ENCODE data around the gene PPP3R2. TPM values are rescaled to one million over a fixed set of nuclear protein-coding genes. Genes with fewer than 3 reads are reported as not detected.
"Not testable (repeated sequence)": the region's sequence is repeated elsewhere in the genome, so short reads cannot be mapped to it uniquely, and the experiment has no call there.

Gene PPP3R2
- total RNA-seq, 1 donor from 2014 or later = not detected

GRCh38 chr9:101590901-101591300 is 3.9 kb downstream of the PPP3R2 start:
- H3K4me1 Mint-ChIP-seq (ENCODE audit: low read depth, unreplicated experiment) = peaks cover 3% of the 10 kb centered on the region

DNA sequence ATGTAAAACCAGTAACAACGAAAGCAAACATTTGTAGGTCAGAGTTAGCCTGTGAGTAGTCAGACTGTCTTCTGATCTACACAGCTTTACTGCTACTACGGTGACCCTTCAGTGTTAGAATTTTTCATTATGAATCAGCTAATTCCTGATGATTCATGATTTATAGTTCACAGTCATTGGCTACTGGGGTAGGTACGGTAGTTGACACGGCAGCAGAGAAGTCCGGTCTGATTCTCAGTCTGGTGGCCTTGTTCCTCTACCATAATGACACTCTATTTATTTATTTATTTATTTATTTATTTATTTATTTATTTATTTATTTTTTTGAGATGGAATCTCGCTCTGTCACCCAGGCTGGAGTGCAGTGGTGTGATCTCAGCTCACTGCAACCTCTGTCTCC is 4.7 kb downstream of the PPP3R2 start:
- not testable (repeated sequence) for H2AFZ ChIP-seq (ENCODE audit: low read depth, low read length); H3K4me3 ChIP-seq (ENCODE audit: insufficient read depth, low read depth, low read length); FAIRE-seq; H3K79me2 ChIP-seq (ENCODE audit: insufficient read depth, low read length); H3K4me3 Mint-ChIP-seq (ENCODE audit: unreplicated experiment); H3K27ac ChIP-seq (ENCODE audit: low read depth, low read length); H3K36me3 ChIP-seq (ENCODE audit: insufficient read depth, low read length); H3K9ac ChIP-seq (ENCODE audit: low read length); H3K4me1 ChIP-seq (ENCODE audit: insufficient read depth, low read length); H3K36me3 Mint-ChIP-seq (ENCODE audit: low read depth, unreplicated experiment); H3K4me2 ChIP-seq (ENCODE audit: low read length); H3K4me1 Mint-ChIP-seq (ENCODE audit: low read depth, unreplicated experiment); H3K9me3 ChIP-seq (ENCODE audit: insufficient read depth, low read depth, low read length); H3K27me3 Mint-ChIP-seq (ENCODE audit: low read depth, unreplicated experiment); H4K20me1 ChIP-seq (ENCODE audit: insufficient read depth, low read length); H3K27me3 ChIP-seq (ENCODE audit: insufficient read depth, low read length); H3K27ac Mint-ChIP-seq (ENCODE audit: unreplicated experiment); H3K9me3 Mint-ChIP-seq (ENCODE audit: unreplicated experiment)
- peak; percentile 58 for DNase-seq (ENCODE audit: low read depth)

More at GRCh38 chr9:101590901-101591300, 3.9 kb downstream of the PPP3R2 start:
- Histone ChIP-seq H3K4me1 (ENCODE audit: insufficient read depth, low read length) (no peaks in the 10 kb centered on the region), H3K27me3 (ENCODE audit: insufficient read depth, low read length) (no peaks in the 10 kb centered on the region), H3K27ac (ENCODE audit: low read depth, low read length) (no peak overlapping the region), H4K20me1 (ENCODE audit: insufficient read depth, low read length) (no peaks in the 10 kb centered on the region), H3K4me3 (ENCODE audit: insufficient read depth, low read depth, low read length) (no peak overlapping the region), H3K36me3 (ENCODE audit: insufficient read depth, low read length) (no peaks in the 10 kb centered on the region), H3K79me2 (ENCODE audit: insufficient read depth, low read length) (no peaks in the 10 kb centered on the region), H2AFZ (ENCODE audit: low read depth, low read length) (no peak overlapping the region), H3K9me3 (ENCODE audit: insufficient read depth, low read depth, low read length) (no peaks in the 10 kb centered on the region), H3K4me2 (ENCODE audit: low read length) (no peak overlapping the region), H3K9ac (ENCODE audit: low read length) (no peak overlapping the region)
- no peaks in the 10 kb centered on the region for H3K27me3 Mint-ChIP-seq (ENCODE audit: low read depth, unreplicated experiment)
- H3K9me3 Mint-ChIP-seq (ENCODE audit: unreplicated experiment) = no peaks in the 10 kb centered on the region
- H3K4me3 Mint-ChIP-seq (ENCODE audit: unreplicated experiment) = no peak overlapping the region
- DNase-seq (ENCODE audit: low read depth) (no peak), FAIRE-seq (no peak)
- no peak overlapping the region for H3K27ac Mint-ChIP-seq (ENCODE audit: unreplicated experiment)
- no peaks in the 10 kb centered on the region for H3K36me3 Mint-ChIP-seq (ENCODE audit: low read depth, unreplicated experiment)
- TF ChIP-seq, protein P1, sequence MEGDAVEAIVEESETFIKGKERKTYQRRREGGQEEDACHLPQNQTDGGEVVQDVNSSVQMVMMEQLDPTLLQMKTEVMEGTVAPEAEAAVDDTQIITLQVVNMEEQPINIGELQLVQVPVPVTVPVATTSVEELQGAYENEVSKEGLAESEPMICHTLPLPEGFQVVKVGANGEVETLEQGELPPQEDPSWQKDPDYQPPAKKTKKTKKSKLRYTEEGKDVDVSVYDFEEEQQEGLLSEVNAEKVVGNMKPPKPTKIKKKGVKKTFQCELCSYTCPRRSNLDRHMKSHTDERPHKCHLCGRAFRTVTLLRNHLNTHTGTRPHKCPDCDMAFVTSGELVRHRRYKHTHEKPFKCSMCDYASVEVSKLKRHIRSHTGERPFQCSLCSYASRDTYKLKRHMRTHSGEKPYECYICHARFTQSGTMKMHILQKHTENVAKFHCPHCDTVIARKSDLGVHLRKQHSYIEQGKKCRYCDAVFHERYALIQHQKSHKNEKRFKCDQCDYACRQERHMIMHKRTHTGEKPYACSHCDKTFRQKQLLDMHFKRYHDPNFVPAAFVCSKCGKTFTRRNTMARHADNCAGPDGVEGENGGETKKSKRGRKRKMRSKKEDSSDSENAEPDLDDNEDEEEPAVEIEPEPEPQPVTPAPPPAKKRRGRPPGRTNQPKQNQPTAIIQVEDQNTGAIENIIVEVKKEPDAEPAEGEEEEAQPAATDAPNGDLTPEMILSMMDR (IDR thresholded peaks at IDR 0.05; ENCODE audit: insufficient read depth, low read depth, low read length) = no peak
- no peak for TF ChIP-seq EZH2 (IDR thresholded peaks at IDR 0.05; ENCODE audit: insufficient read depth, low read length)

- peaks cover 2% of the 10 kb centered on the region for H3K4me1 Mint-ChIP-seq (ENCODE audit: low read depth, unreplicated experiment)
- Histone ChIP-seq H3K27ac (ENCODE audit: low read depth, low read length) (no peak overlapping the region), H2AFZ (ENCODE audit: low read depth, low read length) (no peak overlapping the region), H3K79me2 (ENCODE audit: insufficient read depth, low read length) (no peaks in the 10 kb centered on the region), H3K36me3 (ENCODE audit: insufficient read depth, low read length) (no peaks in the 10 kb centered on the region), H4K20me1 (ENCODE audit: insufficient read depth, low read length) (no peaks in the 10 kb centered on the region), H3K9me3 (ENCODE audit: insufficient read depth, low read depth, low read length) (no peaks in the 10 kb centered on the region), H3K9ac (ENCODE audit: low read length) (no peak overlapping the region), H3K4me2 (ENCODE audit: low read length) (no peak overlapping the region), H3K4me3 (ENCODE audit: insufficient read depth, low read depth, low read length) (no peak overlapping the region), H3K27me3 (ENCODE audit: insufficient read depth, low read length) (peaks cover 4% of the 10 kb centered on the region), H3K4me1 (ENCODE audit: insufficient read depth, low read length) (no peaks in the 10 kb centered on the region)
- TF ChIP-seq, protein P1 (IDR thresholded peaks at IDR 0.05; ENCODE audit: insufficient read depth, low read depth, low read length) = no peak
- TF ChIP-seq EZH2 (IDR thresholded peaks at IDR 0.05; ENCODE audit: insufficient read depth, low read length) = no peak
- no peaks in the 10 kb centered on the region for H3K27me3 Mint-ChIP-seq (ENCODE audit: low read depth, unreplicated experiment)
- no peak overlapping the region for H3K4me3 Mint-ChIP-seq (ENCODE audit: unreplicated experiment)
- no peaks in the 10 kb centered on the region for H3K9me3 Mint-ChIP-seq (ENCODE audit: unreplicated experiment)
- FAIRE-seq = no peak
- H3K27ac Mint-ChIP-seq (ENCODE audit: unreplicated experiment) = no peak overlapping the region
- no peaks in the 10 kb centered on the region for H3K36me3 Mint-ChIP-seq (ENCODE audit: low read depth, unreplicated experiment)
- DNase-seq (ENCODE audit: low read depth) = no peak
Observed at GRCh38 chr9:101587332-101588043, 7.3 kb downstream of the PPP3R2 start.

All from astrocyte (in vitro differentiated cells and primary cell).